GM21515 (cell line): Measurements from ENCODE around the gene DCK.
"Not testable (repeated sequence)": the region's sequence is repeated elsewhere in the genome, so short reads cannot be mapped to it uniquely, and the experiment has no call there.

Experiments used
- ATAC-seq: cut with Tn5 transposase; IDR thresholded peaks from one replicate; pipeline ENCODE4 v1.9.1; 2021; ENCODE audit not compliant: unreplicated experiment

The DCK gene

DNA sequence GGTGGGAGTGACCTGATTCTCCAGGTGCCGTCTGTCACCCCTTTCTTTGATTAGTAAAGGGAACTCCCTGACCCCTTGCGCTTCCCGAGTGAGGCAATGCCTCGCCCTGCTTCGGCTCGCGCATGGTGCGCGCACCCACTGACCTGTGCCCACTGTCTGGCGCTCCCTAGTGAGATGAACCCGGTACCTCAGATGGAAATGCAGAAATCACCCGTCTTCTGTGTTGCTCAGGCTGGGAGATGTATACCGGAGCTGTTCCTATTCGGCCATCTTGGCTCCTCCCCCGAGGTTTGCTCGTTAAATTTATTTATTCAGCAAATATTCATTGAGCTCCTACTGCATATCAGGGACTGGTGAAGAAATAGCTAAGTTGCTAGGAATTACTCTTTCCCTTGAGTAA is 66.1 kb downstream of the DCK start:
- not testable (repeated sequence) for ATAC-seq

DNA sequence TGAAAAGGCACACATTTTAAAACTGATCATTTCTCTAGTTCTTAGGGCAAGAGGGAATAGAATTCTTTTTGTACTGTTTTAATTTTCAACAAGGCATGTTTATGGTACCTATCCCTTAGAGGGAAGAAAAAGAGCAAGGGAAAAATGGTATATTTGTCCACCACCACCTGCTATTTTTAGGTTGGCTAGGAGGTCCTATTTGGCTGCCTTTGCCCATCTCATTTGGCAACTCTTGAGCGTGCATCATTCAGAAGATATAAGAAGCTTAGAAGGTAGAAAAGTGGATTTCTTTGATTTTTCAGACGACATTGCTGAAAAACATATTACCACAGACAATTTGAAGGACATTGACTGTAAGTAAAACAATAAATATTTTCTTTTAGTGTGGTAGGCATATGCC is 69.0 kb downstream of the DCK start:
- no peak for ATAC-seq

DNA sequence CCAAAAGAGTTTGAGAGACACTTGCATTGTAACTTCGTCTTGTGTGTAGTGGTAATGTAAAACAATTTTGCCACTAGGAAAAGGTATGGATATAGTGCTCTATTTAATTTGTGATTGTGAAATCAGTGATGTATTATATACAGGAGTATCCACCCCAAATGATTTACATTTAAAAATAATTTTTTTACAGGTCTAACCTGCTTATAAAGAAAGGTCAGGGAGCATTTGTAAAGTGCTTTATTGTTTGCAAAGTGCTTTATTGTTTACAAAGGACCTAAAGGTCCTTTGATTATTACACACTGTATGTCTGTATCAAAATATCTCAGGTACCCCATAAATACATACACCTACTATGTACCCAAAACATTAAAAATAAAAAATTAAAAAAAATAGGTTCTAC is 70.3 kb downstream of the DCK start:
- ATAC-seq, result no peak

DNA sequence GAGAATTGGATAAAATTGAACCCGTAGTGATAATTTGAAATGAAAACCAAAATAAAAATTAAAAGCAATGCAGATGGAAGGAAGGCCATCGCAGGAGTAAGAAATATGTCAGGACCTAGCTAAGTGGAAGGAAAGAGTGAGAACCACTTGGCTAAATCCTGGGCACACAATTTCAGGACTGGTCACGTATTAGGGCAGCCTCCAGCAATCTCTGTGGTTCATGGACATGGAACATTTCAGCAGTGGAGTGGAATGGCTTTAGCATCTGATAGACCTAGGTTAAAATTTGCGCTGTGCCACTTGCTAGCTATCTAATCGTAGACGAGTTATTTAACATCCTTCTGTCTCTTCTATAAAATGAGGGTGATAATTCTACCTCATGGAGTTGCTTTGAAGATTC is 71.1 kb downstream of the DCK start:
- no peak for ATAC-seq

DNA sequence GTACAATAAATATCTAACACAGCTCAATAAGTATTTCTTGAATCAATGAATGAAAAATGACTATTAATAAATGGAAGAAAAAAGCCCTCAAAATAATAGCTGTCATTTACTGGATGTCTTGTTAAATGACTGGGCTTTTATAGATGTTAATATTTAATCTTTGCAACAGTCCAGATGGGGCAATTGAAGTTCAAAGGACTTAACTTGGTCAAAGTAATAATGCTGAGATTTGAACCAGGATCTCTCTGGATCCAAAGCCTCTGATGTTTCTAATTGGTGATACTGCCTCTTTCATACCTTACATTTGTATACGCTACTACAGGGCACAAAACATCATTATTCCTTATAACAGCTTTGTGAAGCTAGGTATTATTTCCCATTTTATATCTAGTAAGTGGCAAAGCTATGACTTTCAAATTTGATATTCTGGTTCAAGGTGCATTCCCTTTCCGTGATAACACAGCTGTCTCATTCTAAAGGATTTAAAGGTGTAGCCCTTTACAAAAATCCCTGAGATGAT is 72.6 kb downstream of the DCK start:
- ATAC-seq, result no peak

DNA sequence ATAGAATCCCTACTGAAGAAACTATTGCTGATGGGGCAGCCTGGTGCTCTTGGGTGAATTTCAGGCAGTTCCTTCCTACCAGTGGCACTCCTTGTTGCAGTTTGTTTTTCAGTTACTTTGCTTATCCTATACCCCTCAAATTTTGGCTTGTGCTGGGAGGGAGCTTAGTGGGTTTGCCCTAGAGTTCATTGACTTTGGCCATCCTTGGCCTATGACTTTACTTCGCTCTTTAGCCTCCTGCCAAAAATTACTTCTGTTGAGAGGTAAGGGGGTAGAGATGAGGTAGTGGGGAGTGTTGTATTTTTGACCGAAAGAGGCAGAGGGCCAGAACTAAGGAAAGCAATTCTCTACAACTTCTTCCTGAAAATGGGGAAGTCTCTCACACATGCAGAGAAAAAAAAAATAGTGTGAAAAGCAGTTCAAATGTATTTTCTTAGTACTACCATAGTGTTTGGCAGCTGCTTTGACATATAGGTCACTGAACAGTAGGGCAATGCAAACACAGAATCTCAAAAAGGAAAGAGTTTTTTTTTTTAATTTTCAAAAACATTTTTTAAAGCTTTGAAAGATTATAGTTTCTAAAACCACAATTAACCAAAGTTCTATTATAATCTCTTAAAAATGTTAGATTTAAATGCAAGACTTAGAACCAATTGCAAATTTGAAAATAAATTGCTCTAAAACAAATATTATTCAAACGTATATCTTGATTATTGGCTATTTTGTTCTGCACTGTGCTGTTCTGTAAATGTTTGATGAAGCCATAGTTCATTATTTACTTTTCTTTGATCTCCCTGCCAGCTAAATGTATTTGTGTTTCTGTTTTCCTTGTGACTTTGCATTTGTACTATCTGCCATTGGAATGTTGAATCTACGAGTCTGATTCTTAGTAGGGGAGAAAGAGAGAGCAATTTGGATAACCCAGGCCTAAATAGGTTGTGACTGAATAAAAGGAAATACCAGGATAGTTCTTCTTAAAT is 73.6 kb downstream of the DCK start:
- ATAC-seq, result no peak

DNA sequence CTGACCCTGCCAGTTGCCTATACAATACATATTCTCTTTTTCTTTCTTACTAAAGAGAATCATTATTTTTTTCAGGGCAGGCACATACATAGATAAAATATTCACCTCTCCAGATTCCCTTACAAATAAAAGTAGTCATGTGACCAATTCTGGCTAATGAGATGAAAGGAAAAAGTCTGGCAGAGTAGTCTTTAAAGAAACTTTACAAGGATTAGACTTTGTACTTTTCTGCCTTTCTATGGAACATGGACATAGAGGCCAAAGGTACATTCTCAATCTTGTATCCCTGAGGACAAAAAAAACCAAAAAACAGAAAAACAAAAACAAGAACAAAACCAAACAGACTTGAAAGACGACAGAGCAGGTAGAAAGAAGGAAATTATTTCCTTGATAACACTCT is 75.6 kb downstream of the DCK start:
- no peak for ATAC-seq

DNA sequence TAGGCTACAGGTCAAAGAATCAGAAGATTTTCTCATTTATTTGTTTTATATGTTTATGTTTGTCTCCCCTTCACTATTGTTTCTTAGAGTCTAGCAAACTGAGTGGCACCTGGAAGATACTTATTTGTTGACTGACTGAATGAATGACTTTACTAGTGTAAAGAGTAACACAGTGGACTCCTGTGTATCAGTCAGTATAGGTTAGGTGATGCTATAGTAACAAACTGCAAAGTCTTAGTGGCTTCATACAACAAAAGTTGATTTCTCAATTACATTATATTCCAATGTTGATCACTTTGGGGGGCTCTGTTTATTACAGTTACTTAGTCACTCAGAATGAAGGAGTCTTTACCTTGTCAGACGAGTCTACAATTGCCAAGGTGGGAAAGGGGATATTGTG is 76.6 kb downstream of the DCK start:
- no peak for ATAC-seq

DNA sequence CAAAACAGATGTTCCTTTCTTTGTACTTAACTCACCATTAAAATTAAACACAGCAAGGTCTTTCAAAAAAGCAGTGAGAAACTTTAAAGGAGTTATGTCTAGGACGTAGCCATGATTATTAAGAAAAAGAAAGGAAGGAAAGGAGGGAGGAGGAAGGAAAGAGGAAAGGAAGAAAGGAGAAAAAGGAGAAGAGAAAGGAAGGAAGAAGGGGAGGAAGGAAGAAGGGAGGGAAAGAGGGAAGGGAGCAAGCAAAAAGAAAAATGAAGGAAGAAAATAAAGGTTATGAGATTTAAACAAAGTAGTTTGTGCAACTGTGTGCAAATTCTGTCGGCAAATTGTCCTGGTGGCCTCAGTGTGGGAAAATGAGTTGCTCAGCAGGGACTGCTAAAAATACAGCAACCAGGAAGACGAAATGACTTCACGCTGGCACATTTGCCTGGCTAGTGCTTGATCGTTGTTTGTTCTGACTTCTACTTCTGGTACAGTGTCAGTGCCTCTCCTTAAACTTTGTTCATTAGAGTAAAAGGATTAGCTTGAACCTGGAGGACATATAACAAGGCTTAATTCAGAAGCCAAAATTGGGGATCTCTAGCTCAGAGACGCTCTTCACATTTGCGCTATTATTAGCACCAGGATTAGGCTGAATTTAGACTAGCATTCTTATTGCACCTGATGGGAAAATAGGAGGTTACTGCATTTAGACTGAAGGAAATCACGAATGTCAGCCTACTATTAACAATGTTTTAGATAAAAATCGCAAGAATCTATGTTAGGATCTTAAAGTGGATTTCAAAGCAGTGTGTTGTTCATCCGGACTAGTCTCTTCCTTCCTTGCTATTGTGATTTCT is 81.2 kb downstream of the DCK start:
- ATAC-seq, result no peak
